GM21423 (cell line): Measurements from ENCODE around the gene COL13A1.

ENCODE experiments used
- ATAC-seq: cut with Tn5 transposase; IDR thresholded peaks from one replicate; pipeline ENCODE4 v1.9.1; 2021; ENCODE audit warnings: mild to moderate bottlenecking, moderate library complexity; ENCODE audit not compliant: unreplicated experiment

Gene COL13A1

DNA sequence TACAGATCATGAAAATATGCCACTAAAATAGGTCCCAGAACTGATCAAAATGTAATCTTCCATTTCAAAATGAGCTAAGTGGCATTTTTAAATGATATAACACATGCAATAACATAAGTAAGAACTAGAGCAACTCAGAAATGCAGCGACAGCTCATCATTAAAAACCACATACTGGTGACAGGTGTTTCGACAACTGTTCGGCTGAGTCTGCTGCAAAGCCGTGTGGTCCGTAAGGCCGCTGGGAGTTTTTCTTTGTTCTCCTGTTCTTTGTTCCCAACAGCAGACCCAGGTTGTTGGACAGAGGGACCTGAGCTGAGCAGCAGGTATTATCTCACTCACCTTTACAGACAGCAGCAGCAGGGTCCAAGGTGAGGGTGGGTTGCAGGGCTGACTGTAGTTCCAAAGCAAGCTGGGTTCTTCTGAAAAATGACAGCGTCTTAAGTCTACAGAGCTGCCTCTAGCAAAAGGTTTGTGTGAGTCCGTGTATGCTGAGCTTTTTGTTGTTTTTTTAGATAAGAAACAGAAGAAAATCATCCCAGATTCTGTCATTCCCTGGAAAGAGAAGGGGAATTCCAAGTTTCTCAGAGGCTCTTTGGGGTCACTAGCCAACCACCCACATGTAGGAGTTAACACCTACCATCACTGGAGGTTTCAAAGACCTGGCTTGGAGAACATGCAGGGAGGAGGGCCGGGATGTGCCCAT, 205.6 kb downstream of the COL13A1 start:
- no peak for ATAC-seq
